Measurements from ENCODE around the gene CCHCR1. TPM values are rescaled to one million over a fixed set of nuclear protein-coding genes. Genes with fewer than 3 reads are reported as not detected.

The CCHCR1 gene
- polyA plus RNA-seq, 2 of the 4 experiments (the other 2 are of a cell fraction): 7.4 to 15.3 TPM

- H3K4me3 ChIP-seq: no peak overlapping the region
- 0 out of 6 replicates have a peak overlapping the region, but pooled peaks of 1 of the 2 experiments have one; percentile 28 for H3K27ac ChIP-seq
- TF ChIP-seq HOXA7 (CRISPR knock-in tag; IDR thresholded peaks at IDR 0.05): no peak
- no peak for TF ChIP-seq USF2 (IDR thresholded peaks at IDR 0.05)
- TF ChIP-seq TFCP2L1 (CRISPR knock-in tag; IDR thresholded peaks at IDR 0.05): no peak
- TF ChIP-seq RNF2 (IDR thresholded peaks at IDR 0.05; ENCODE audit: borderline replicate concordance, low read depth): no peak
- TF ChIP-seq FOXS1 (CRISPR knock-in tag; IDR thresholded peaks at IDR 0.05): no peak
- no peak for TF ChIP-seq MAZ (IDR thresholded peaks at IDR 0.05; ENCODE audit: borderline replicate concordance, low read depth, low read length)
- TF ChIP-seq ZSCAN20 (CRISPR knock-in tag; IDR thresholded peaks at IDR 0.05): no peak
- TF ChIP-seq JUN (IDR thresholded peaks at IDR 0.05): no peak
- TF ChIP-seq EP300 (IDR thresholded peaks at IDR 0.05): no peak
- no peak for TF ChIP-seq ESRRA (IDR thresholded peaks at IDR 0.05; ENCODE audit: borderline replicate concordance, low read length)
- no peak for TF ChIP-seq ZFP36 (IDR thresholded peaks at IDR 0.05; ENCODE audit: borderline replicate concordance, partially characterized antibody)
- no peak for TF ChIP-seq ZC3H11A (IDR thresholded peaks at IDR 0.05)
- TF ChIP-seq RARB (CRISPR knock-in tag; IDR thresholded peaks at IDR 0.05): no peak
- no peaks in the 10 kb centered on the region for H3K9me3 ChIP-seq
- ATAC-seq: no peak
- no peak for DNase-seq (ENCODE audit: low read depth in 1 of 2, low spot score in 1 of 2)
- ChIA-PET POLR2A (no interaction called here), CTCF (interaction anchor here (0.9 kb wide), 1 partner anchor 193 kb away, joined by 3 read pairs; no protein-coding TSS in a partner anchor)
- H3K4me2 ChIP-seq: no peak overlapping the region
- FAIRE-seq: no peak
- WGBS (ENCODE audit: missing lambda C conversion rate): 83% methylated on average over 5 of the region's 5 CpGs
- peaks cover 8% of the 10 kb centered on the region; the same call in 2 of the 3 replicates for H3K4me1 ChIP-seq
Measured at GRCh38 chr6:31172973-31173384, 15.4 kb upstream of the CCHCR1 start.

GRCh38 chr6:31171931-31172905, 14.6 kb upstream of the CCHCR1 start:
- CTCF ChIA-PET: interaction anchor here (0.7 to 0.9 kb wide), 2 partner anchors 20 to 194 kb away, joined by 3 read pairs; no protein-coding TSS in a partner anchor

More at GRCh38 chr6:31171931-31172905, 14.6 kb upstream of the CCHCR1 start:
- POLR2A ChIA-PET: no interaction called here
- ATAC-seq (no peak), FAIRE-seq (no peak), DNase-seq (ENCODE audit: low read depth in 1 of 2, low spot score in 1 of 2) (no peak)
- Histone ChIP-seq H3K27ac (no peak overlapping the region), H3K4me2 (no peak overlapping the region), H3K9me3 (no peaks in the 10 kb centered on the region), H3K4me3 (no peak overlapping the region), H3K4me1 (peaks cover 8% of the 10 kb centered on the region; the same call in 2 of the 3 replicates)
- 83% methylated on average over 13 of the region's 16 CpGs for WGBS (ENCODE audit: missing lambda C conversion rate)
- TF ChIP-seq MYC (IDR thresholded peaks at IDR 0.05; ENCODE audit: borderline replicate concordance, low read length) (no peak), RFX5 (IDR thresholded peaks at IDR 0.05) (no peak), BHLHE40 (IDR thresholded peaks at IDR 0.05; ENCODE audit: low read depth, low read length) (no peak), CHD2 (IDR thresholded peaks at IDR 0.05; ENCODE audit: low read length, partially characterized antibody) (no peak), RNF2 (IDR thresholded peaks at IDR 0.05; ENCODE audit: borderline replicate concordance, low read depth) (no peak), RAD21 (conservative IDR thresholded peaks at IDR 0.05 in 1 of 2, IDR thresholded peaks at IDR 0.05 in 1 of 2) (no peak), JUNB (IDR thresholded peaks at IDR 0.05) (no peak), HDAC2 (IDR thresholded peaks at IDR 0.05) (no peak)
- TF ChIP-seq, protein P1, sequence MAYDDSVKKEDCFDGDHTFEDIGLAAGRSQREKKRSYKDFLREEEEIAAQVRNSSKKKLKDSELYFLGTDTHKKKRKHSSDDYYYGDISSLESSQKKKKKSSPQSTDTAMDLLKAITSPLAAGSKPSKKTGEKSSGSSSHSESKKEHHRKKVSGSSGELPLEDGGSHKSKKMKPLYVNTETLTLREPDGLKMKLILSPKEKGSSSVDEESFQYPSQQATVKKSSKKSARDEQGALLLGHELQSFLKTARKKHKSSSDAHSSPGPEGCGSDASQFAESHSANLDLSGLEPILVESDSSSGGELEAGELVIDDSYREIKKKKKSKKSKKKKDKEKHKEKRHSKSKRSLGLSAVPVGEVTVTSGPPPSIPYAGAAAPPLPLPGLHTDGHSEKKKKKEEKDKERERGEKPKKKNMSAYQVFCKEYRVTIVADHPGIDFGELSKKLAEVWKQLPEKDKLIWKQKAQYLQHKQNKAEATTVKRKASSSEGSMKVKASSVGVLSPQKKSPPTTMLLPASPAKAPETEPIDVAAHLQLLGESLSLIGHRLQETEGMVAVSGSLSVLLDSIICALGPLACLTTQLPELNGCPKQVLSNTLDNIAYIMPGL (CRISPR knock-in tag; IDR thresholded peaks at IDR 0.05; ENCODE audit: borderline replicate concordance): no peak
- TF ChIP-seq, protein P2, sequence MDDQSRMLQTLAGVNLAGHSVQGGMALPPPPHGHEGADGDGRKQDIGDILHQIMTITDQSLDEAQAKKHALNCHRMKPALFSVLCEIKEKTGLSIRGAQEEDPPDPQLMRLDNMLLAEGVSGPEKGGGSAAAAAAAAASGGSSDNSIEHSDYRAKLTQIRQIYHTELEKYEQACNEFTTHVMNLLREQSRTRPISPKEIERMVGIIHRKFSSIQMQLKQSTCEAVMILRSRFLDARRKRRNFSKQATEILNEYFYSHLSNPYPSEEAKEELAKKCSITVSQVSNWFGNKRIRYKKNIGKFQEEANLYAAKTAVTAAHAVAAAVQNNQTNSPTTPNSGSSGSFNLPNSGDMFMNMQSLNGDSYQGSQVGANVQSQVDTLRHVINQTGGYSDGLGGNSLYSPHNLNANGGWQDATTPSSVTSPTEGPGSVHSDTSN (IDR thresholded peaks at IDR 0.05): no peak
